ENCODE results near the gene OR6S1. TPM values are rescaled to one million over a fixed set of nuclear protein-coding genes. Genes with fewer than 3 reads are reported as not detected.

Gene OR6S1
- polyA plus RNA-seq, 1 donor from 2014 or later = not detected

- no peaks in the 10 kb centered on the region for H3K36me3 ChIP-seq (ENCODE audit: insufficient read depth, low read length)
- H3K79me2 ChIP-seq (replicated peaks; ENCODE audit: insufficient read depth, low read length) = no peaks in the 10 kb centered on the region
- H3K4me3 ChIP-seq (ENCODE audit: low read length) = no peak overlapping the region
- no peak for TF ChIP-seq MXI1 (conservative IDR thresholded peaks at IDR 0.05; ENCODE audit: poor library complexity, severe bottlenecking)
- no peak for TF ChIP-seq SMC3 (conservative IDR thresholded peaks at IDR 0.05; ENCODE audit: poor library complexity)
- no peak for TF ChIP-seq EZH2 (IDR thresholded peaks at IDR 0.05; ENCODE audit: borderline replicate concordance, insufficient read depth, low read length, poor library complexity, severe bottlenecking)
- TF ChIP-seq POLR2AphosphoS5 (IDR thresholded peaks at IDR 0.05) = no peak
- no peak for TF ChIP-seq REST (IDR thresholded peaks at IDR 0.05; ENCODE audit: borderline replicate concordance)
- TF ChIP-seq RAD21 (conservative IDR thresholded peaks at IDR 0.05) = no peak
- TF ChIP-seq EP300 (conservative IDR thresholded peaks at IDR 0.05; ENCODE audit: poor library complexity, severe bottlenecking) = no peak
- no peak for TF ChIP-seq CTCF (IDR thresholded peaks at IDR 0.05; ENCODE audit: poor library complexity, severe bottlenecking)
- TF ChIP-seq TAF1 (IDR thresholded peaks at IDR 0.05; ENCODE audit: low read depth) = no peak
- H3K27me3 ChIP-seq (ENCODE audit: insufficient read depth, low read depth, low read length) = no peaks in the 10 kb centered on the region
- H3K9ac ChIP-seq (ENCODE audit: low read length) = no peak overlapping the region
- H3K9me2 ChIP-seq (ENCODE audit: insufficient read depth, low read length) = no peaks in the 10 kb centered on the region
- no peak overlapping the region for H3K27ac ChIP-seq (ENCODE audit: low read length)
- no peaks in the 10 kb centered on the region for H3F3A ChIP-seq (ENCODE audit: insufficient read depth, low read length, poor library complexity, severe bottlenecking)
- H4K20me1 ChIP-seq (ENCODE audit: insufficient read depth) = no peaks in the 10 kb centered on the region
- no peak overlapping the region for H3K4me2 ChIP-seq (ENCODE audit: low read length)
- no peak overlapping the region for H2AFZ ChIP-seq (ENCODE audit: low read depth, low read length)
- no peaks in the 10 kb centered on the region for H3K9me3 ChIP-seq (ENCODE audit: low read length)
These were observed 37.4 kb downstream of the OR6S1 start for GRCh38 chr14:20603813-20604690.

GRCh38 chr14:20602583-20602982 lies 38.9 kb downstream of the OR6S1 start:
- H3K27me3 ChIP-seq (ENCODE audit: insufficient read depth, low read depth, low read length) = no peaks in the 10 kb centered on the region
- no peak overlapping the region for H3K9ac ChIP-seq (ENCODE audit: low read length)
- H2AFZ ChIP-seq (ENCODE audit: low read depth, low read length) = no peak overlapping the region
- no peak overlapping the region for H3K4me3 ChIP-seq (ENCODE audit: low read length)
- H3F3A ChIP-seq (ENCODE audit: insufficient read depth, low read length, poor library complexity, severe bottlenecking) = no peaks in the 10 kb centered on the region
- no peaks in the 10 kb centered on the region for H3K9me3 ChIP-seq (ENCODE audit: low read length)
- no peak for TF ChIP-seq POLR2AphosphoS5 (IDR thresholded peaks at IDR 0.05)
- TF ChIP-seq EP300 (conservative IDR thresholded peaks at IDR 0.05; ENCODE audit: poor library complexity, severe bottlenecking) = no peak
- TF ChIP-seq RAD21 (conservative IDR thresholded peaks at IDR 0.05) = no peak
- no peak for TF ChIP-seq REST (IDR thresholded peaks at IDR 0.05; ENCODE audit: borderline replicate concordance)
- TF ChIP-seq MXI1 (conservative IDR thresholded peaks at IDR 0.05; ENCODE audit: poor library complexity, severe bottlenecking) = no peak
- no peak for TF ChIP-seq TAF1 (IDR thresholded peaks at IDR 0.05; ENCODE audit: low read depth)
- TF ChIP-seq SMC3 (conservative IDR thresholded peaks at IDR 0.05; ENCODE audit: poor library complexity) = no peak
- no peak for TF ChIP-seq EZH2 (IDR thresholded peaks at IDR 0.05; ENCODE audit: borderline replicate concordance, insufficient read depth, low read length, poor library complexity, severe bottlenecking)
- no peak for TF ChIP-seq CTCF (IDR thresholded peaks at IDR 0.05; ENCODE audit: poor library complexity, severe bottlenecking)
- no peak overlapping the region for H3K4me2 ChIP-seq (ENCODE audit: low read length)
- H3K36me3 ChIP-seq (ENCODE audit: insufficient read depth, low read length) = no peaks in the 10 kb centered on the region
- H3K27ac ChIP-seq (ENCODE audit: low read length) = no peak overlapping the region
- H3K79me2 ChIP-seq (replicated peaks; ENCODE audit: insufficient read depth, low read length) = no peaks in the 10 kb centered on the region
- no peaks in the 10 kb centered on the region for H3K9me2 ChIP-seq (ENCODE audit: insufficient read depth, low read length)
- H4K20me1 ChIP-seq (ENCODE audit: insufficient read depth) = no peaks in the 10 kb centered on the region

Measured in neural cell (in vitro differentiated cells).